Retinal pigment epithelial cell (primary cell): ENCODE data around the gene SPAM1.

ENCODE experiments used
- DNase-seq: peaks from one replicate; pipeline ENCODE4 v3.0.0-alpha.2; 2010; ENCODE audit warnings: low read depth
- H3K4me3 ChIP-seq: 2 replicates; pipeline ENCODE4 v1.5.1; 2011; ENCODE audit warnings: mild to moderate bottlenecking, low read length, control low read depth, moderate library complexity
- TF ChIP-seq, protein P1 (sequence below): conservative IDR thresholded peaks from 2 replicates; pipeline ENCODE4 v1.5.1; 2011; ENCODE audit warnings: low read depth, low read length, control low read depth, inconsistent platforms

SPAM1 gene

DNA sequence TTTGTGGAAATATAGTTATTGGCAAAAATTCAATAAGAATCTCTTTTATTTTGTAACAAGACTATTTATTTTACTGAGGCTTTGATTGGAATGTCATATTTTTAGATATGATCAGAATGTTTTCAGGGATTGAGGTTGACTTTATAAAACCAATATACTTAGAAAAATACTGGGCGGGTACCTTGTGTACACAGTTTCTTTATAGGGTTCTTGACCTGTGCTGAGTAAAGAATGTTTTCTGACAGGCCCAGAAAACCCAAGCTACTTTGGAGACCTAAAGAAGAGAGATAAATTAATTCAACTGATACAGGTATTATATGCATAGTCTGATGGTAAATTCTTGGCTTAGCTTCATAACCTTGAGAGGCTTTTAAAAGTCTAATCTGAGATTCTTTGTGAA, 23.9 kb upstream of the SPAM1 start:
- DNase-seq: no peak
- no peak overlapping the region for H3K4me3 ChIP-seq
- TF ChIP-seq, protein P1, sequence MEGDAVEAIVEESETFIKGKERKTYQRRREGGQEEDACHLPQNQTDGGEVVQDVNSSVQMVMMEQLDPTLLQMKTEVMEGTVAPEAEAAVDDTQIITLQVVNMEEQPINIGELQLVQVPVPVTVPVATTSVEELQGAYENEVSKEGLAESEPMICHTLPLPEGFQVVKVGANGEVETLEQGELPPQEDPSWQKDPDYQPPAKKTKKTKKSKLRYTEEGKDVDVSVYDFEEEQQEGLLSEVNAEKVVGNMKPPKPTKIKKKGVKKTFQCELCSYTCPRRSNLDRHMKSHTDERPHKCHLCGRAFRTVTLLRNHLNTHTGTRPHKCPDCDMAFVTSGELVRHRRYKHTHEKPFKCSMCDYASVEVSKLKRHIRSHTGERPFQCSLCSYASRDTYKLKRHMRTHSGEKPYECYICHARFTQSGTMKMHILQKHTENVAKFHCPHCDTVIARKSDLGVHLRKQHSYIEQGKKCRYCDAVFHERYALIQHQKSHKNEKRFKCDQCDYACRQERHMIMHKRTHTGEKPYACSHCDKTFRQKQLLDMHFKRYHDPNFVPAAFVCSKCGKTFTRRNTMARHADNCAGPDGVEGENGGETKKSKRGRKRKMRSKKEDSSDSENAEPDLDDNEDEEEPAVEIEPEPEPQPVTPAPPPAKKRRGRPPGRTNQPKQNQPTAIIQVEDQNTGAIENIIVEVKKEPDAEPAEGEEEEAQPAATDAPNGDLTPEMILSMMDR: no peak

DNA sequence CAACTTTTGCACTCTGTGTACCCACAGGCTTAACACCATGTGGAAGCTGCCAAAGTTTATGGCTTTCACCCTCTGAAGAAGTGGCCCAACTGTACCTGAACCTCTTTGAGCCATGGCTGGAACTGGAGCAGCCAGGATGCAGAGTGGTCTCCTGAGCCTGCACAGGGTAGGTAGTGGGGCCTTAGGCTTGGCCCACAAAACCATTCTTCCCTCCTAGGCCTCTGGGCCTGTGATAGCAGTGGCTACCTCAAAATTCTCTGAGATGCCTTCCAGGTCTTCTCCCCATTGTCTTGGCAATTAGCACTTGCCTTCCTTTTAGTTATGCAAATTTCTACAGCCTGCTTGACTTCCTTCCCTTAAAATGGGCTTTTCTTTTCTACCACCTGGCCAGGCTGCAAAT, 19.3 kb upstream of the SPAM1 start:
- no peak overlapping the region for H3K4me3 ChIP-seq
- TF ChIP-seq, protein P1: no peak
- no peak for DNase-seq

DNA sequence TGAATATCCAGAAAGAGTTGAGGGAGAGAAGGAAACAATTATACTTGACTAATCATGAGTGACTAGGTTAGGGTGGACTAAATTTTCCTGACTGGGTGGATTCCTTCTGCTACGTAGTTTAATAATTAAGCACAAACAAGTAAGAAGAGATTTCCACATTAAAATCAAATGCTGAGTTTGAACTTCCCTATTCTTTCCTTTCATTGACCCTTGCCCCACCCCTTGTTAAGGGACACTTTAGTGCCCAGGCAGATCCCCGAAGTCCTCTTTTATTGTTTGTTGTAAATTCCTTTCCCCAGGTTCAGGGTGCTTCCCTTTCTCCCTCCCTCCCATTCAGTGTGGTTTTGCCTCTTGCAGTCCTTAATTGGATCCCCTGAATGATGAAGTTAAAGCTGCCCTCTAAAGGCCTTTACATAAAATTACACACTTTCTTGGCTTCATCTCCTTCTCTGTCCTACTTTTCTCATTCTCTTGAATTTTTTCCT, 8.8 kb upstream of the SPAM1 start:
- no peak for DNase-seq
- H3K4me3 ChIP-seq: no peak overlapping the region
- TF ChIP-seq, protein P1: peak; percentile 54

DNA sequence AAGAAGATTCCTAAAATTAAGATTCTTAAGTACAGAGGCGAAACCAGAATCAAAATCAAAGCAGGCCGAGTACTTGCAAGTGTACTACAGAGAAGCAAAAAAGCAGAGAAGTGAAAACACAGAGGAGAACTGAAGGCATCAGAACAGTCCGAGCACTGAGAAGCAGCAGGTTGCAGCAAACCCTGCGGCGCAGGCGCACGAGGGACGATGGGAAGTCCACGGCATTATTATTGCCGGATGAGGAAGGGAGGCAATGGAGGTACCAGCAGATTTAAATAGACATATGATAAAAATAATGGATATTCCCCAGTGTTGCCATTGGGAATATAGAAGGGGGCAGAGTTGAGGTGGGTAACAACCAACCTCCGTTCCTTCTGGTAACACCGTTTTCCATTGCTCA, 7.2 kb upstream of the SPAM1 start:
- TF ChIP-seq, protein P1: no peak
- H3K4me3 ChIP-seq: no peak overlapping the region

DNA sequence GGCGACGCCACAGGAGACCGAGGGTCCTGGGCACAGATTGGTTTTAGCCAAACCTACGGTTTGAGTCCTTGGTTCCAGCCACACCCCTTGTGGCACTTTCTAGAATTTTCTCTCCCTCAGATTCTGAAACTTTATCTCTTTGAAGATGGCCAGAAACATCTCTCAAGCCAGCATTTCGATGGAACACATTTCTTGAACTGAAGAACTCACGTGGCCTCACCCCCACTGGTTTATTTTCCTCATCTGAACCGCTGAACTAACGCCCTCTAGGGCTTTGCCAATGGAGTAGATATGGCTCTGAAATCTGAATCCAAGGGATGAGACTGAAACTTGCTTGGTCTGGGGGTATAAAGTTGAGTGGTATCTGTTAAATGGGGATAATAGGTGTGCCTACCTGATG, 6.7 kb upstream of the SPAM1 start:
- no peak overlapping the region for H3K4me3 ChIP-seq
- TF ChIP-seq, protein P1: no peak
- no peak for DNase-seq

More for the DNA sequence above, 7.2 kb upstream of the SPAM1 start:
- DNase-seq: no peak

DNA sequence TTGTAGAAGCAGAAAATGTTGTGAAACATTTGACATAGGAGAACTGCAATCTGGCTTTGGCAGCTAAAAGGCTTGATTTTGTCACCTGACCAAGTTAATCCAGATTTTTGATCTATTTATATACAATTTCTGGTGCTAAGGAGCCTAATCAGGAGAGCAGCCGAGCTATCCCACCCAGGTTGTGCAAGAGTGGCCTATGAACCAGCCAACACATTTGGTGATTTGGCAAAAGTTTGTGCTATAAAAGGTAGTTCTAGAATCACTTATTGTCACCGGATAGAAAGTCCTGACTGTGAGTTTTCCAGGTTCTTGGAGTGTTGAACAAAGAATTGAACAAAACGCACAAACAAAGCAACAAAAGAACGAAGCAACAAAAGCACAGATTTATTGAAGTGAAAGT, 1.4 kb upstream of the SPAM1 start:
- DNase-seq: no peak
- TF ChIP-seq, protein P1: no peak

DNA sequence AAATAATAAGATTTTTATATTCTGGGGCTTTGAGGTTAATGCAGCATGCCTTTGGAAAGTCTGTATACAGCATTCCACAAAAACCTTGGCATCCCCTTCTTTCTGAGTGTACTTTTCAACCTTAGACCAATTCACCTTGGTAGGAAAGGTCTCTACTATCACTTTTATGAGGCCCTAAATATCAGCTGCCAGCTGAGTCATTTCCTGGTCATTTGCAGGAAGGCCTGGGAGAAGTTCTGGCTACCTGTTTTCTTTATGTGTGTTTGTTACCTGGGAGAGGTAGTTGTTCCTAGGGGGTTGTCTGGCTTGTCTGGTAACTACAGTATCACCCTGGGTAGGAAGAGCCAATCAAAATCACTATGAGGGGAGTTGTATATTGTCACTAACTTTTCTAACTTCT, 4.1 kb downstream of the SPAM1 start:
- H3K4me3 ChIP-seq: no peak overlapping the region
- DNase-seq: no peak
- TF ChIP-seq, protein P1: no peak

More for the DNA sequence above, 1.4 kb upstream of the SPAM1 start:
- H3K4me3 ChIP-seq: no peak overlapping the region
